Adipocyte (in vitro differentiated cells): ENCODE results near the gene TSPO2.

Experiments
- DNase-seq: peaks from one replicate; pipeline ENCODE4 v3.0.0-alpha.2; 2015; ENCODE audit warnings: low read depth
- H3K27me3 ChIP-seq: replicated peaks from 2 replicates; pipeline ENCODE4 v1.7.0; 2013; ENCODE audit warnings: mild to moderate bottlenecking, low read length, moderate library complexity; ENCODE audit not compliant: control insufficient read depth, insufficient read depth
- H3K36me3 ChIP-seq: 2 replicates; pipeline ENCODE4 v1.7.0; 2013; ENCODE audit warnings: low read length, mild to moderate bottlenecking, moderate library complexity; ENCODE audit not compliant: control insufficient read depth, insufficient read depth, severe bottlenecking
- H3K4me1 ChIP-seq: 2 replicates; pipeline ENCODE4 v1.7.0; 2013; ENCODE audit warnings: mild to moderate bottlenecking, low read length, moderate library complexity; ENCODE audit not compliant: control insufficient read depth, insufficient read depth
- H3K4me3 ChIP-seq: 2 replicates; pipeline ENCODE4 v1.7.0; 2013; ENCODE audit warnings: mild to moderate bottlenecking, low read length, moderate library complexity
- H3K9ac ChIP-seq: 2 replicates; pipeline ENCODE4 v1.7.0; 2013; ENCODE audit warnings: mild to moderate bottlenecking, low read length, moderate library complexity
- H3K9me3 ChIP-seq: 2 replicates; pipeline ENCODE4 v1.7.0; 2013; ENCODE audit warnings: mild to moderate bottlenecking, low read length, moderate library complexity; ENCODE audit not compliant: control insufficient read depth

Gene TSPO2

DNA sequence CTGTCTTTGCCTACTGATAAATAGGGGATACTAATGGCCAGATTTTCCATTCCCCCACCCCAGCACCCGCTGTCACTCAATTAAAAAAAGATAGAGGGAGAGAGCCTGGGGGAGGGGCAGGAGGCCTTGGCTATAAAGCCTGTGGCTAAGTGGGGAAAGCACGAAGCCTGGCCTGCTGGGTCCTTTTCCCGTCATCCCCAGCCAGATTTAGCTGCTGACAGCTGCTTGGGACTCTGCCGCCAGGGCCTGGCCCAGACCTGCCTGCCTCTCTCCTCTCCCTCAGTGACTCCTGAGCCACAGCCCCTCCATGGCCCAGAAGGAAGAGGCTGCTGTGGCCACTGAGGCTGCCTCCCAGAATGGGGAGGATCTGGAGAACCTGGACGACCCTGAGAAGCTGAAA is 10.8 kb downstream of the TSPO2 start, which contains the start of gene APOBEC2:
APOBEC2 (plus strand) TSS at position 162 of the 400 bp plus-strand sequence; CDS start at position 308, 146 bp downstream.
- Histone ChIP-seq H3K9me3 (no peaks in the 10 kb centered on the region), H3K4me3 (no peak within 1 kb of the TSS), H3K36me3 (no peaks in the 10 kb centered on the region), H3K27me3 (no peaks in the 10 kb centered on the region), H3K4me1 (no peaks in the 10 kb centered on the region), H3K9ac (no peak within 1 kb of the TSS)
- DNase-seq, result no peak

DNA sequence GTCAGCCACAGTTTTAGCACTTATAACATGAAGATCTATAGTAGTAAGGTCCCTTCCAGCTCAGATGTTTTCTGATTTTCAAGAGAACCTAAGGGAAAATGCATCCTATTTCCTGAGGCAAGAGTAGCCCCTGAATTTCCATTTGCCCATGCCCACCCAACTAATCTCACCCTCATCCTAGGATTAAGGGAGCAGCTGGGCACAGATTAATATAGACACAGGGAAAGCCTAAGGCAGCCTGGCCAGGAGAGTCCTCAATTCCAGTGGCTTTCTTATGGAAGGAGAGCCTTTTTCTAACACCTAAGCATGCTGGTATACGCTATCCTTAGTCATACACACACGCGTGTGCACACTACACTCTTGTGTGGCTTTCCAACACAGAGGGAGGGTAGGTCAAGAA is 12.2 kb downstream of the TSPO2 start:
- H3K36me3 ChIP-seq, result no peaks in the 10 kb centered on the region
- no peaks in the 10 kb centered on the region for H3K27me3 ChIP-seq
- H3K4me1 ChIP-seq, result peaks cover 1% of the 10 kb centered on the region
- no peak overlapping the region for H3K4me3 ChIP-seq
- no peak overlapping the region for H3K9ac ChIP-seq
- DNase-seq, result no peak
- no peaks in the 10 kb centered on the region for H3K9me3 ChIP-seq

DNA sequence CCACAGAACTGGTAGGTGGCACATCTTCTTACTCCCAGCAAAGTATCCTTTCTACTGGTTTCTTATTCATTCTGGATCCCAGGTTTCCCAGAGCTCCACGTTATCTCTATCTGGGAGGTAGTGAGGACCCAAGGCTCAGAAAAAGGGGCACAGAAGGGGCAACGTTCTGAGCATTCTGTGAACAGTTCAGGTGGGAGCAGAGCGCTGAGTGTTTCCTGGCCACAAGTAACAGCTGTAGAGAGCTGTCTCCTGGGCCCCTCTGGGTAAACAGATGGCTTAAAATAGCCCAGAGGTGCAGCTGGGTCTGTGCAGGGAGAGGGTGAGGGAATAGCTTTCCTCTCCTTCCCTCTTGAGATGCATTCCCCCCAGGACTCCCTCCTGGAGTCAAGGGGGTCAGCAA is 12.9 kb downstream of the TSPO2 start:
- Histone ChIP-seq H3K4me3 (no peak overlapping the region), H3K9me3 (no peaks in the 10 kb centered on the region), H3K4me1 (peaks cover 4% of the 10 kb centered on the region), H3K9ac (no peak overlapping the region), H3K36me3 (no peaks in the 10 kb centered on the region), H3K27me3 (no peaks in the 10 kb centered on the region)
- DNase-seq, result no peak

DNA sequence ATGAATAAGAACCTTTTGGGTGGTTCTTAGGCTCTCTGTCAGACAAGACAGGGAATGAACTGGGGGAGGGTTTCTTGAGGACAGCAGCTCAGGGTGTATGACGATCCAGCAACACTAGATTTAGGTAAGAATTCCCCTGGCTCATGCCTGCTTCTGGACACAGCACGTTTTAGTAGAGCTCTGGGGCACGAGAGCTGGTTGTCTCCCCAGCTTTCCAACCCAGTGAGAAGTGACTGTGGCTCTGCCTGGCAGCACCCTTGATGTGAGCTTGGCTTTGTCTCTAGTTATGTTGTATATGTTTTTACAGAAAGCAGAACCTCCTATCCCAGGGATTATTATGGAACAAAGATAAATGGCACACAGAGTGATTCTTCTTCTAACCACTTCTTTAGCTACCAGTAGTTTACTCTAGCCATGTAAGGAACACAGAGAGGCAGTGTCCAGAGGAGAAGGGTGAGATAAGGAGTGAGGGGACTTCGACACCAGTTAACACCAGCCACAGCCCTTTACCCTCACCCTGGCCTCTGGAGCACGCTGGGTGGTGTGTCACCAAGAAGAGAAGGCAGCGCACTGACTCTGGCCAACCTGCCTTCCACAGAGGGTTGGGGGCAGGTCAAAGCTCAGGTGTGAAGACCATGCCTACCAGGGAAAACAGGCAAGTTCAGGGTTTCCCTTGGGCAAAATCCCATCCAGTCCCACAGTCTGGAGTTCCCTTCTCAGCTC is 14.7 kb downstream of the TSPO2 start:
- no peak overlapping the region for H3K9ac ChIP-seq
- DNase-seq, result no peak
- H3K4me1 ChIP-seq, result peaks cover 4% of the 10 kb centered on the region
- H3K4me3 ChIP-seq, result no peak overlapping the region
- no peaks in the 10 kb centered on the region for H3K9me3 ChIP-seq
- H3K36me3 ChIP-seq, result no peaks in the 10 kb centered on the region
- no peaks in the 10 kb centered on the region for H3K27me3 ChIP-seq

DNA sequence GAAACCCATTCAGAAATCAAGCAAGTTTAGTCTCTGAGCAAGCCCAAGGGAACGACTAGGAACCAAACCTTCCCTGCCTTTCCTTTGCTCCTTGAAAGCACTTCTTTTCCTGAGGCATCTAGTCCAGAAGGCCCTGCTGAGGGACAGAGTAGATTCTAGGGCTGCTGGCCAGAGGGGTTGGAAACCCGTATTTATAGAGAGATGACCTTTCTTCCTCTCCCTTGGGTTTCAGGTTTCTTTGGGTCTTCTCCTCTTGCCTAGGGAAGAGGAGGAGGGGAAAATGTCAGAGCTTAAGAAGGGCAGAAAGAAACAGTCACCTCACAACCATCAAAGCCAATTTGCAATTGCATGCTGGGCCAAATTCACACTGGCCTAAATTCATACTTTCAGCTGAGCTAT is 16.5 kb downstream of the TSPO2 start:
- Histone ChIP-seq H3K36me3 (peaks cover 3% of the 10 kb centered on the region), H3K9me3 (no peaks in the 10 kb centered on the region), H3K9ac (no peak overlapping the region), H3K4me1 (peaks cover 4% of the 10 kb centered on the region), H3K4me3 (no peak overlapping the region), H3K27me3 (no peaks in the 10 kb centered on the region)
- DNase-seq, result no peak

DNA sequence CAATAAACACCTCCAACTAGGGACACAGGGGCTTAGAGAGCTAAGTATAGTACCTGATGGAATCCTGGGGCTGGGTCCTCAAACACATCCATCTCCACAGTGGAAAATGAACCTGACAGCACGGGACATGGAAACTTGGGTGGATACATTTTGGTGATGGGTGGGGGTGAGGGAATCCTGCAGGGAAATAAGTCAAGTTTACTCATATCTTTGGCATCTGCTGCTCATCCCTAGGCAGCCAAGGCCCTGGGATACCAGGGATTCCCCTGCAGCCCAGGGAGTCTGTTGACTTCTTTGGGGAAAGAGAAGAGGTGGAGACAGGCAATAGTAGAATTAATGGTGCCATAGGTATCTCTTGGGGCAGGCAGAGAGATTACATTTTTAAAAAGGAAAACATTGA is 17.3 kb downstream of the TSPO2 start:
- Histone ChIP-seq H3K9me3 (no peaks in the 10 kb centered on the region), H3K36me3 (peaks cover 8% of the 10 kb centered on the region), H3K27me3 (no peaks in the 10 kb centered on the region), H3K9ac (no peak overlapping the region), H3K4me1 (peaks cover 4% of the 10 kb centered on the region), H3K4me3 (no peak overlapping the region)
- no peak for DNase-seq

DNA sequence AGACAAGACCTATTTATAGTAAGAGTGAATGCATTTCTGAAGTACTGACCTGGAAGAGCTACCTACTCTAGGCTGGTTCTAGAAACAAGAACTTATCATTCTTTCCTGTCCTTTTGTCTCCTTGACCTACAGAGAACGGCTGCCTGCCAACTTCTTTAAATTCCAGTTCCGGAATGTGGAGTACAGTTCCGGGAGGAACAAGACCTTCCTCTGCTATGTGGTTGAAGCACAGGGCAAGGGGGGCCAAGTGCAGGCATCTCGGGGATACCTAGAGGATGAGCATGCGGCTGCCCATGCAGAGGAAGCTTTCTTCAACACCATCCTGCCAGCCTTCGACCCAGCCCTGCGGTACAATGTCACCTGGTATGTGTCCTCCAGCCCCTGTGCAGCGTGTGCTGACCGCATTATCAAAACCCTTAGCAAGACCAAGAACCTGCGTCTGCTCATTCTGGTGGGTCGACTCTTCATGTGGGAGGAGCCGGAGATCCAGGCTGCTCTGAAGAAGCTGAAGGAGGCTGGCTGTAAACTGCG is 19.0 kb downstream of the TSPO2 start:
- no peak for DNase-seq
- Histone ChIP-seq H3K27me3 (no peaks in the 10 kb centered on the region), H3K9me3 (no peaks in the 10 kb centered on the region), H3K4me1 (peaks cover 4% of the 10 kb centered on the region), H3K36me3 (peaks cover 14% of the 10 kb centered on the region), H3K4me3 (no peak overlapping the region), H3K9ac (no peak overlapping the region)

DNA sequence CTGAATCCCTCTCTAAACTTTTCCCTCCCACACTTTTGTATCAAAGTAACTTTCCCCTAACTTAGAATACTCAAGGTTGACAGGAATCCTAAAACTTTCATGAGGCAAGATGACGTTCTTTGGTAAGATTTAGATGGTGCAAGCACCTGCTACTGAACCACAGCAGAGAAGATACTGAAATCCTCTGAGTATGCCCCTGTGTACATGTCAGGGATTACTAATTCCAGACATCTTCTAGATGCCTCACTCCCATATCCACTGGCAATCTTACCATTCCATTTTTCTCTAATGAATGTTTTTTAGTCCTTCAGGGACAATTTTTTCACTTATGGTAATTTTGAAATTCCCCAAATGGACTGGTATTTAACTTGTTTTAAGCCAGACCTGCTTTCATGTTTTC is 19.8 kb downstream of the TSPO2 start:
- H3K4me1 ChIP-seq, result peaks cover 8% of the 10 kb centered on the region
- H3K9ac ChIP-seq, result no peak overlapping the region
- peaks cover 14% of the 10 kb centered on the region for H3K36me3 ChIP-seq
- no peaks in the 10 kb centered on the region for H3K27me3 ChIP-seq
- no peaks in the 10 kb centered on the region for H3K9me3 ChIP-seq
- no peak overlapping the region for H3K4me3 ChIP-seq
- no peak for DNase-seq

DNA sequence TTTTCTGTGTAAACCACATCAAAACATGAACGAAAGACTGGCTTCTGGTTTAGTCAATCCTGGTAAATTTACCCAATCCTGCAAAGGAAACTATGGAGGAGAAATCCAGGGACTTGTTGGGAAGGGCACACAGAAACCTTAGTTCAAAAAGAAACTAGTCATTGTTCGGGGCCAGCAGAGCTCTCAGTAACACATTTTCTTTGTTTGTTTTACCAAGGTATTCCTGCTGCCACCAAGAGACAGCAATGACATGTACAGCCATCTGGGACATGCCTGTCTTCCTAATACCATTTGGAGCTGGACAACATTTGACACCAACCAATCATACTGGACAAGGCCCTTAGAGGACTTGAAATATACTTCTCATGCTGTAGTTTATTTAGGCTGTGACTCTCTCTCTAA is 21.6 kb downstream of the TSPO2 start:
- Histone ChIP-seq H3K9ac (no peak overlapping the region), H3K27me3 (no peaks in the 10 kb centered on the region), H3K9me3 (no peaks in the 10 kb centered on the region), H3K4me3 (no peak overlapping the region), H3K4me1 (peaks cover 17% of the 10 kb centered on the region), H3K36me3 (peaks cover 14% of the 10 kb centered on the region)
- no peak for DNase-seq

DNA sequence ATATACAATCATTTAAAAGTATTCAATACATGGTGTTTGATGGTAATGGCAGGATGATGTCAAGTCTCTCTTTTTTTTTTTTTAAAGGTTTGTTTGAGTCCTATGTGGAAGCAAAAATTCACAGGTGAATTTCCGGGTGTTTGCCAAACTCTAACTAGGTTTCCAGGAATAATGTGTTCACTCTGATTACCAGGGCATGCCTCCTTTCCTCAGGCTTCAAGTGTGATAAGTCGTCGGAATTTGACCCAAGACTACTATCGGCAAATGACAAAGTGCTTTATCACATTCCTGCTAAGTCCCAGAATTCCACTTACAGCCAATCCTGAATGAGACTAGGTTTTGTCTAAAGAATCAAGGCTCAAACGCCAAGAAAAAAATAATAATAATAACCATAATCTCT is 22.6 kb downstream of the TSPO2 start:
- Histone ChIP-seq H3K9me3 (no peaks in the 10 kb centered on the region), H3K27me3 (no peaks in the 10 kb centered on the region), H3K4me3 (no peak overlapping the region), H3K4me1 (peaks cover 13% of the 10 kb centered on the region), H3K36me3 (peaks cover 14% of the 10 kb centered on the region), H3K9ac (no peak overlapping the region)
- DNase-seq, result no peak

DNA sequence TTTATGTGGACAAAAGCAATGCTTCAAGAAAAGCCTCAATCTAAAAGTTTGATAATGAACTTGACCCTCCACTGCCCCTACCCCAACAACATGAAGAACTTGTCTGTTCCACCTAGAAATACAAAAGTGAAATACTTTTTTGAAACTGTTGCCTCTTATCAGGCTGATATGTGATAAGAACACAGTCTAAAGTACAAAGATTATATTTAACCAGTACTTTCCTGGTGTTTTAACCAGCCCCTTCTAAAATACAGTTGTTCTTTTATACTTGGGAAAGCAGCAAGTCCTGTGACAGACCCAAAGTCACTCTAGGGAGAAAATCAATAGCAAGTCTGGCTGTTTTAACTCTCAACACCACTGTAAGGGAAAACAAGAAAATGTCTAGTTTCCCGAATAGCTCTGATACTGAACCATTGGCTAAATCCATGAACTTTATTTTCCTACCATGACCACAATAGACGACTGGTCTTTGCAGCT is 23.3 kb downstream of the TSPO2 start:
- Histone ChIP-seq H3K4me3 (no peak overlapping the region), H3K9ac (no peak overlapping the region), H3K27me3 (no peaks in the 10 kb centered on the region), H3K36me3 (peaks cover 14% of the 10 kb centered on the region), H3K4me1 (peaks cover 15% of the 10 kb centered on the region), H3K9me3 (no peaks in the 10 kb centered on the region)
- no peak for DNase-seq
